OCI-LY1 (cell line): Measurements from ENCODE around the gene IDE.
"Not testable (repeated sequence)": the region's sequence is repeated elsewhere in the genome, so short reads cannot be mapped to it uniquely, and the experiment has no call there.

Source experiments
- H2AFZ ChIP-seq: fragments of 200-600 bp; sonication (generic), shearing (Covaris generic); 2 replicates; pipeline ENCODE4 v1.6.0; 2014; ENCODE audit warnings: antibody characterized with exemption, mild to moderate bottlenecking, low read length
- H3F3A ChIP-seq: fragments of 200-600 bp; sonication (generic), shearing (Covaris generic); 2 replicates; pipeline ENCODE4 v1.6.0; 2014; ENCODE audit warnings: mild to moderate bottlenecking, antibody characterized with exemption, low read length, moderate library complexity; ENCODE audit not compliant: insufficient read depth
- H3K27ac ChIP-seq: fragments of 200-600 bp; sonication (generic); 2 replicates; pipeline ENCODE4 v1.5.1; 2014; ENCODE audit warnings: low read length, mixed run types, mild to moderate bottlenecking, low read depth; ENCODE audit not compliant: poor library complexity, severe bottlenecking
- H3K27me3 ChIP-seq: fragments of 200-600 bp; sonication (generic); 2 replicates; pipeline ENCODE4 v1.6.0; 2014; ENCODE audit warnings: antibody characterized with exemption, mild to moderate bottlenecking, low read length, moderate library complexity; ENCODE audit not compliant: insufficient read depth
- H3K36me3 ChIP-seq: fragments of 200-600 bp; sonication (generic); 2 replicates; pipeline ENCODE4 v1.6.1; 2014; ENCODE audit warnings: mild to moderate bottlenecking, antibody characterized with exemption, low read length, moderate library complexity, mixed read lengths; ENCODE audit not compliant: insufficient read depth
- H3K4me1 ChIP-seq: fragments of 200-600 bp; sonication (generic); 2 replicates; pipeline ENCODE4 v1.5.1; 2014; ENCODE audit warnings: mild to moderate bottlenecking, low read length, moderate library complexity; ENCODE audit not compliant: insufficient read depth, severe bottlenecking
- H3K4me2 ChIP-seq: fragments of 200-600 bp; sonication (generic), shearing (Covaris generic); 2 replicates; pipeline ENCODE4 v1.6.1; 2014; ENCODE audit warnings: low read length
- H3K4me3 ChIP-seq: fragments of 200-600 bp; sonication (generic); 2 replicates; pipeline ENCODE4 v1.5.1; 2014; ENCODE audit warnings: low read length, low read depth, mild to moderate bottlenecking, mixed read lengths; ENCODE audit not compliant: poor library complexity, severe bottlenecking
- H3K79me2 ChIP-seq: fragments of 200-600 bp; shearing (Covaris generic); 2 replicates; pipeline ENCODE4 v1.6.1; 2016; ENCODE audit warnings: mixed run types, low read length, mixed read lengths; ENCODE audit not compliant: insufficient read depth
- H3K9ac ChIP-seq: fragments of 200-600 bp; sonication (generic), shearing (Covaris generic); 2 replicates; pipeline ENCODE4 v1.6.1; 2014; ENCODE audit warnings: mild to moderate bottlenecking, low read length, mixed read lengths
- H3K9me2 ChIP-seq: fragments of 200-600 bp; sonication (generic), shearing (Covaris generic); 2 replicates; pipeline ENCODE4 v1.6.1; 2014; ENCODE audit warnings: low read depth, mild to moderate bottlenecking, low read length, mixed read lengths
- H3K9me3 ChIP-seq: fragments of 200-600 bp; shearing (Covaris generic); 2 replicates; pipeline ENCODE4 v1.6.1; 2014; ENCODE audit warnings: low read length, mixed read lengths
- H4K20me1 ChIP-seq: fragments of 200-600 bp; sonication (generic), shearing (Covaris generic); 2 replicates; pipeline ENCODE4 v1.6.0; 2016; ENCODE audit warnings: mild to moderate bottlenecking, low read length; ENCODE audit not compliant: insufficient read depth
- EZH2 ChIP-seq: fragments of 200-600 bp; sonication (generic), shearing (Covaris generic); IDR thresholded peaks from 2 replicates; pipeline ENCODE4 v1.8.0; 2017; ENCODE audit warnings: borderline replicate concordance, mixed run types, mild to moderate bottlenecking, antibody characterized with exemption, low read length, moderate library complexity, mixed read lengths
- TF ChIP-seq, protein P1 (sequence below): fragments of 200-600 bp; sonication (generic), shearing (Covaris generic); IDR thresholded peaks from 2 replicates; pipeline ENCODE4 v1.5.1; 2017; ENCODE audit warnings: mild to moderate bottlenecking, antibody characterized with exemption, low read length, moderate library complexity, mixed read lengths

IDE gene

GRCh38 chr10:92407305-92408016 lies 166.4 kb downstream of the IDE start:
- Histone ChIP-seq H3K9me3 (no peaks in the 10 kb centered on the region), H3K79me2 (no peaks in the 10 kb centered on the region), H3F3A (no peaks in the 10 kb centered on the region), H3K4me3 (no peak overlapping the region), H3K4me1 (no peaks in the 10 kb centered on the region), H3K27ac (no peak overlapping the region), H3K4me2 (no peak overlapping the region), H3K27me3 (no peaks in the 10 kb centered on the region), H3K36me3 (no peaks in the 10 kb centered on the region), H3K9me2 (no peaks in the 10 kb centered on the region), H4K20me1 (no peaks in the 10 kb centered on the region), H2AFZ (no peak overlapping the region), H3K9ac (no peak overlapping the region)
- no peak for TF ChIP-seq EZH2
- TF ChIP-seq, protein P1, sequence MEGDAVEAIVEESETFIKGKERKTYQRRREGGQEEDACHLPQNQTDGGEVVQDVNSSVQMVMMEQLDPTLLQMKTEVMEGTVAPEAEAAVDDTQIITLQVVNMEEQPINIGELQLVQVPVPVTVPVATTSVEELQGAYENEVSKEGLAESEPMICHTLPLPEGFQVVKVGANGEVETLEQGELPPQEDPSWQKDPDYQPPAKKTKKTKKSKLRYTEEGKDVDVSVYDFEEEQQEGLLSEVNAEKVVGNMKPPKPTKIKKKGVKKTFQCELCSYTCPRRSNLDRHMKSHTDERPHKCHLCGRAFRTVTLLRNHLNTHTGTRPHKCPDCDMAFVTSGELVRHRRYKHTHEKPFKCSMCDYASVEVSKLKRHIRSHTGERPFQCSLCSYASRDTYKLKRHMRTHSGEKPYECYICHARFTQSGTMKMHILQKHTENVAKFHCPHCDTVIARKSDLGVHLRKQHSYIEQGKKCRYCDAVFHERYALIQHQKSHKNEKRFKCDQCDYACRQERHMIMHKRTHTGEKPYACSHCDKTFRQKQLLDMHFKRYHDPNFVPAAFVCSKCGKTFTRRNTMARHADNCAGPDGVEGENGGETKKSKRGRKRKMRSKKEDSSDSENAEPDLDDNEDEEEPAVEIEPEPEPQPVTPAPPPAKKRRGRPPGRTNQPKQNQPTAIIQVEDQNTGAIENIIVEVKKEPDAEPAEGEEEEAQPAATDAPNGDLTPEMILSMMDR, result no peak

DNA sequence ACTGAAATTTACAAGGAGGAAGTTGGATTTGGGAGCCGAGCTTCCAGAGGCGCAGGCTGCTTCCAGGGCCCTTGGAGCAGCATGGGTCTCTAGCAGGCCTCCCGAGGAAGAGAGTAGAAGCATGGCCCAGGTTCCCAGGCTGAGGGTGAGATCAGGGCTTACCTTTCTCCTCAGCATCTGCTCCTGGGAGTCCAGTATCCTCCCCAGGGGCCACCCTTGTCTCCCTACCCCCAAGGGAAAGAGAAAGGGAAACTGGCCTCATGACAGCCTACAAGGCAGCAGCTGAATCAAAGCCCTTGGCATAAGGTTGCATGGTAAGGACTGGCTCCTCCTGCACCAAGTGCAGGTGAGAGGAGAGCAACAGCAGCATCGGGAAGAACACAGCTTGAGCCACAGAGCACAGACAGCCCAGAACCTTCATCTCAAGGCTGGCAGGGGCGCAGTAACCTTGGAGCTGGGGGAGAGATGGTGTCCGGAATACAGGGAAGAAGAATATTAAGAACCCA lies 168.4 kb downstream of the IDE start:
- no peaks in the 10 kb centered on the region for H3K79me2 ChIP-seq
- H3K27me3 ChIP-seq, result no peaks in the 10 kb centered on the region
- H4K20me1 ChIP-seq, result no peaks in the 10 kb centered on the region
- H2AFZ ChIP-seq, result no peak overlapping the region
- no peak overlapping the region for H3K4me3 ChIP-seq
- H3K27ac ChIP-seq, result no peak overlapping the region
- no peaks in the 10 kb centered on the region for H3K36me3 ChIP-seq
- H3K9ac ChIP-seq, result no peak overlapping the region
- no peaks in the 10 kb centered on the region for H3K9me3 ChIP-seq
- TF ChIP-seq, protein P1, result no peak
- no peak for TF ChIP-seq EZH2
- H3K4me2 ChIP-seq, result no peak overlapping the region
- H3K9me2 ChIP-seq, result no peaks in the 10 kb centered on the region
- no peaks in the 10 kb centered on the region for H3F3A ChIP-seq
- H3K4me1 ChIP-seq, result no peaks in the 10 kb centered on the region

DNA sequence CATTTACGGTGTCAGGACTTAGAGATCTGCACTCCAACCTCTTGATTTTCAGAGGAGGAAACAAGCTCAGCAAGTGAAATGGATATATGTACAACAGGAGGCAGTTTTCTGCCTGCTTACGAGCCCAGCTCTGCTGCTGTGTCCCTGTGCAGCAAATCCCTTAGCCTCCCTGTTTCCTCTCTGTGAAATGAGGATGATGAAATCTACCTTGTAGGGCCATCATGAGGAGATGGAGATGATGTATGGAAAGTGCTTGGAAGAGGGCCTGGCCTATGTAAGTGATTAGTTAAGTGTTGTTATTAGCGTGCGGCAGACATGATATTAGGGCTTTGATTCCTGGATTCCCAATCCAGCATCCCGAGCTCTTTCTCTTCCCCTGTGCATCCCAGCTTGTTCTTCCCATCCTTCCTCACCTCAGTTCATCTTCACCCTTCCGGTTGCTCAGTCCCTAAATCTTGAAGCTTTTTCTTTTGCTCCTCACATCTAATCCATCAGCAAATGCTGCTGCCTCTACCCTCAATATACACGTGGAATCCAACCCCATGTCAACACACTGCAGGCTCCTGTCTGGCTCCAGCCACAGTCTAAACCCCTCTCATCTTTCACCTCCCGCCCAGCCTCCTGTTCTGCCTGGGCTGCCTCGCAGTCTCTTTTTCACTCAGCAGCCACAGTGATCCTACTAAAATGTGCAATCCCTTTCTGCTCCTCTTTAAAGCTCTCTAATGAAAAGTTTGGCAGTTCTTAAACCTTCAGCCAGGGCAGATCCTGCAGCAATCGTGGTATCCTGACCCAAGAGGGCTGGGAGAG lies 169.1 kb downstream of the IDE start:
- H3K36me3 ChIP-seq, result no peaks in the 10 kb centered on the region
- no peak overlapping the region for H3K9ac ChIP-seq
- no peak overlapping the region for H3K27ac ChIP-seq
- no peaks in the 10 kb centered on the region for H3F3A ChIP-seq
- H4K20me1 ChIP-seq, result no peaks in the 10 kb centered on the region
- H3K9me2 ChIP-seq, result no peaks in the 10 kb centered on the region
- no peak overlapping the region for H3K4me2 ChIP-seq
- H3K79me2 ChIP-seq, result no peaks in the 10 kb centered on the region
- H3K9me3 ChIP-seq, result no peaks in the 10 kb centered on the region
- no peak for TF ChIP-seq EZH2
- TF ChIP-seq, protein P1, result no peak
- H3K27me3 ChIP-seq, result no peaks in the 10 kb centered on the region
- H2AFZ ChIP-seq, result no peak overlapping the region
- no peak overlapping the region for H3K4me3 ChIP-seq
- H3K4me1 ChIP-seq, result no peaks in the 10 kb centered on the region

DNA sequence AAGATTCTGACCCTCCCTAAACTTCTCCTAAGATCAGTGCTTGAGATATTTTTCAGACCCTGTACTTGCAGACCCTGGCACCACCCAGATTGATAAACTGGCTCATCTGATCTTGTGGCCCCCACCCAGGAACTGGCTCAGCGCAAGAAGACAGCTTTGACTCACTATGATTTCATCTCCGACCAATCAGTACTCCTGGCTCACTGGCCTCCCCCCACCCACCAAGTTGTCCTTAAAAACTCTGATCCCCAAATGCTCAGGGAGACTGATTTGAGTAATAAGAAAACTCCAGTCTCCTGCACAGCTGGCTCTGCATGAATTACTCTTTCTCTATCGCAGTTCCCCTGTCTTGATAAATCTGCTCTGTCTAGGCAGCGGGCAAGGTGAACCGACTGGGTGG lies 171.7 kb downstream of the IDE start:
- not testable (repeated sequence) for H3K4me2 ChIP-seq, H3K27me3 ChIP-seq, H3K9me3 ChIP-seq, H3K9me2 ChIP-seq, H3K79me2 ChIP-seq, H3K4me1 ChIP-seq, H2AFZ ChIP-seq, H3K27ac ChIP-seq, H3K9ac ChIP-seq, H3F3A ChIP-seq, H3K36me3 ChIP-seq, H3K4me3 ChIP-seq, H4K20me1 ChIP-seq
